SHP77 treated with DMSO at 0.1 percent for 48 hours (cell line): ENCODE measurements around the gene SH3D21.

ENCODE experiments used
- DNase-seq: peaks from one replicate; lab custom pipeline; 2025; lab: John Stamatoyannopoulos, UW

The SH3D21 gene

GRCh38 chr1:36330940-36331339 lies 24.8 kb downstream of the SH3D21 start:
- DNase-seq = no peak

- DNase-seq = no peak
Measured at GRCh38 chr1:36337830-36338229, 31.7 kb downstream of the SH3D21 start.

DNA sequence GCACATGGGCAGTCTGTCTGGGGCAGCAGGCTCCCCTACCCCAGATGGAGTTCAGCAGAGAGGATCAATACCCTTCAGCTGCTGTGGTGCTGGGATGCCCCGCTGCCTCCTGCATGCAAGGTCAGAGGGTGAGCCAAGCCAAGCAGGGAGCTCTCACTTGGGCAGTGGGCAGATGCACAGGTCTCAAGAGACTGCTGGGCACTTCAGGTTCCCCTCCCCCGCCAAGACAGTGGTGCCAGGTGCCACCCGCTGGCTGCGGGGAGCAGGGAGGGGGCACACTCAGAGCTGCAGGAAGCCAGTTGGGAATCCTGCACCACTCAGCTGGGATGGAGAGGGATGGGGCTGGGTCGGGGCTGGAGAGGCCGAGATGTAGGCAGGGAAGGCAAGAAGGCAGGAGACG lies 33.0 kb downstream of the SH3D21 start:
- no peak for DNase-seq

GRCh38 chr1:36339615-36340014 lies 33.4 kb downstream of the SH3D21 start:
- no peak for DNase-seq

DNA sequence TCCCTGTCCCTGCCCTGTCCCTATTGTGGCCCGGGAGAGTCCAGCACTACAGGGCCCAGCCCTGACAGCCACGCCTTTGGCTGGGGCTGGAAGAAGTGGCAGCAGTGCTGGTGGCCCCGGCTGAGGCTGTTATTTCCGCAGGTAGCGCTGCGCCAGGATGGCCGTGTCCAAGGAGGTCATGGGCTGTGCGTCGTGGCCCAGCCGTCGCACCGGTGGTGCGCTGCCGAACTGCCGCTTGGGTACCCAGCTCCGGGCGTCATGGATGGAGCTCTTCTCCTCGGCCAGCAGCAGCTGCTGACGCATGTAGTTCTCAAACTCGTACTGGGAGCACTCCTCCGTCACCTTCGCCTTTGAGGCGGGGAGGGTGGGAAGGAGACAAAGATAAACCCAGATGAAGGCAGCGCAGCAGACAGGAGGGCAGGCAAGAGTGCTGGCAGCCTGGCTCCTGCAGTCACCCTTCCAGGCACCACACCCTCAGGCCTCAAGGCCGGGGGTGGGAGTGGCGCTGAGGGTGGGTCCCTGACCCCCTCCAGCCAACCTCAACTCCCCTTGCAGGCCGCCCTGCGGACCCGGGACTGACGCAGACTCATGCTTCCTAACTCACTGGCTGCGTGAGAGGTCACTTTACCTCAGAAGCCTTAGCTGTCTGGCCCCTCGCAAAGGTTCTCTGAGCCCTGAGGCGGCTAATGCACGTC lies 35.6 kb downstream of the SH3D21 start:
- DNase-seq = no peak

GRCh38 chr1:36342426-36343185 lies 36.4 kb downstream of the SH3D21 start:
- no peak for DNase-seq

- DNase-seq = no peak
Measured at GRCh38 chr1:36343651-36344394, 37.7 kb downstream of the SH3D21 start.

DNA sequence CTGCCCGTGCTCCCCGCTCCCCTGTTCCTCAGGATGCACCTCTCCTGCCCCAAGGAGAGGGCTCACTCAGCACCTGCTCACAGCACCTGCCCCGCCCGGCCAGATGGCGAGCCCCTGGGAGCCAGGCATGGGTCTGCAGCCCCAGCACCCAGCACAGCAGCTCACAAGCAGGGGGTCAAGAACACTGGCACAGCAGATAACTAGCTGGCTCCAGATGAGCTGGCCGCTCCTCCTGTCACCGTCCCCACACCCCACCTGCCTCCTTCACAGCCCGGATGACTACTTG lies 38.2 kb downstream of the SH3D21 start:
- no peak for DNase-seq

GRCh38 chr1:36345353-36345752 lies 39.2 kb downstream of the SH3D21 start:
- no peak for DNase-seq

DNA sequence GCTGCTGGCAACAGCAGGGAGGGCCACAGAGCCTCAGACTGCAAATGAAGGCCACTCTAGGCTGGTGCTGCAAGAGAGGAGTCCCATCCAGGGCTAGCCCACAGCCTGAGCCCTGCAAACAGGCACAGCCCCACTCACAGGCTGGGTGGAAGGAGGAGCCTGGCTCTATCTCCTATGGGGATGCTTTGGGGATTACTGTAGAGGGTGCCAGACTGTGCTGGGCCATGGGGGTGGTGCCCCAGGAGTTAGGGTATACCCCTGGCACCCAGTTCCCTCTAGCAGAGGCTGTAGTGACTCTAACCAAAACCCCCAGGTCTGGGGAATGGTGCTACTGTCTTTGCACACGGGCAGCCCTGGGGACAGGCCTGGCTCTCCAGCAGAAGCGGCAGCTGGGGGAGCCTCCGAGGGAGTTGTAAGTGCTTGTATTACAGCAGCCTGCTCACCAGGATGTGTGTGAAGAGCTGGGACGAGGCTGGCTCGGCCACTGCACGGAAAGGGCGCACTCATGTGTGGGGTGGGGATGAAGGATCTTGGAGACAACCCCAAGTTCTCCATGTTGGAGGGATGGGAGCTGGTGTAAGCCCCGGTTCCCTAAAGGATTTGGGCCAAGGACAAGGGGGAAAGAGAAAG lies 40.7 kb downstream of the SH3D21 start:
- DNase-seq = no peak

DNA sequence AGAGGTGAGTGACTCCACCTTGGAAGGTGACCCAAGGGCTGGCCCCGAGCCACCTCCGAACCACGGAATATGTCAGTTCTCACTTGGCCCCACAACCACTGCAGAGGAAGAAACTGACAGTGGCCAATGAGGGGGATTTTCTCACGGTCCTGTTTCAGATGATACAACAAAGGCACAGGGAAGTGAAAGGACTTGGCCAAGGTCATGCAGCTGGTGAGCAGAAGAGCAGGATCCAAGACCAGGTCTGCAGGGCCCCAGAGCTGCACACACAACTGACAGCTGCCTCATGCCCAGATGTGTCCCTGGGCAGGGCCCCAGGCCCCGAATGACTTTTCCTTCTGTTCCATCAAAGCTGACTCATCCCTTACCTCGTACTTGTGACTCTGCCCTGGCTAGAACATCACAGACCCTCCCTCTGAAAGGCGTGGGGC lies 43.1 kb downstream of the SH3D21 start:
- DNase-seq = no peak

DNA sequence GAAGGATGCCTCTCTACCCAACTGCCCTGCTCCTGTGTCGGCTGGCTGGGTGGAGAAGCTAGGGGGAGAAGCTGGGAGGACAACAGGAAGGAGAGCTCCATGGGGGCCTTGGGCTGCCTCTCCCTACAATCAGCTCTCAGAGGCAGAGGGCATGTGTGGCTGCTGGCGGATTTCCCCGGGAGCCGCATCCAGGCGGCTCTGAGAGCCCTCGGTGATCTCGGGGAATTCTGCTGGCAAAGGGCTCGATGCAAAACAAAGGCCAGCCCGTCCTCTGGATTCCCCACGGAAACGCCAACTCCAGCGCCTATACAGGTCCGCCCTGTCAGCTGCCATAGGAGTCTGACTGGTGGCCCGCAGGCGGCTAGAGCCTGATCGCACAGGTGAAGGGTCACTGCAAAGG lies 43.7 kb downstream of the SH3D21 start:
- no peak for DNase-seq

DNA sequence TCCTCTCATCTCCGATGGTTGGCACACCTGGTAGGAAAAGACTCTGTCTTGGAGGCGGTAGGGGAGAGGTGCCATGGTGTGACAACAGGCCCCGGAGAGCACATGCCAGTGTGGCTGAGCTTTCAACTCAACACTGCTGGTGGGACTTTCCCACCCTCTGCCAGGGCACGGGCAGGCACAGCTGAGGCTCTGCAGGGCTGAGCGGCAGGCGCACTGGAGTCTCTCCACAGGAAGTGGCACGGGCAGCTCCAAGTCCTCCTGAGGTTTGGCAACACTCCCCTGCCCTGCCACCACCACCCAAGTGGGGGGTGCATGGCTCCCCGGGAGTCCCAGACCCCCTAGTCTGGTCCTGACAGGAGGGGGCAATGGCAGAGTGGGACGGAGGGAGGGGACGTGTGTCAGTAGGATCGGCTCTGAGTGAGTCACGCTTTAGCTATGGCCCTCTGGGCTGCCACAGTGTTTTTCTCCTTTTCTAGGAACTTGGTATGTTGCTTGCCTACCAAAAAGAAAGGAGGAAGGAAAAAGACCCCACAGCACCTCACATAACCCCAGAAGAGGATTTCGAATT lies 44.6 kb downstream of the SH3D21 start:
- no peak for DNase-seq

GRCh38 chr1:36351227-36351977 lies 45.2 kb downstream of the SH3D21 start:
- no peak for DNase-seq

DNA sequence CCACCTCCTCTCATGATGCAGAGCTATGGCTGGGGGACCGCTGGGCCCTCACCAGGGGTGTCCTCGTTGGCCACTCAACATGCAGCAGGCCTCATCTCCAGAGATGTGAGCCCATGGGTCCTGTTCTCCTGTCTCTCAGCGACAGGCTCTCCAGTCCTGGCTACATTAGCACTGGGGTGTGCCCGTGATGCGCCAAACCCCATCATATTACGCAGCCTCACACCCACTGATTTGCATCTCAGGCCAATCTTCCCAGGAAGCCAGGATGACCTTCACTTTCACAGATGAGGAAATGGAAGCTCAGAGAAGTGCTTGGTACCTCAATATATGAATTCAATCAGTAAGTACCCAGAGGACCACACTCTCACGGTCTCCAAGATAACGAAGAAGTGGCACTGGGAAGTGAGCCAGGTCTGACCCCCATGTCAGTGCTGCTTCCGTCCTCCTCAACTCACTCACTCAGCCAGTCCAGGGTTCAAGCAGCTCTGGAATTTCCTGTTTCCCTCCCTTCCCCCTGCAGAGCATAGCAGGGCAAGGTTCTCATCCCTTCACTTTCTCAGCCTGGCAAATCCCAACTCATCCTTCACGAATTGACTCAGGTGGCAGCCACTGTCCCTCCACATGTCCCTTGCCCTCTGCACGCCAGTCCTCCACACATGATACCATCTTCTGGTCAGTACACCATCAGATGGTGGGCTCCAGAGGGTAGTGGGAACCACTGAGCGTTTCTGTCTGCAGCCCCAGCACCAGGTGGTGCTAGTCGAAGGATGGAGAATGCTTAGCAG lies 46.1 kb downstream of the SH3D21 start:
- DNase-seq = no peak

- DNase-seq = no peak
Measured at GRCh38 chr1:36352910-36353878, 47.0 kb downstream of the SH3D21 start.

DNA sequence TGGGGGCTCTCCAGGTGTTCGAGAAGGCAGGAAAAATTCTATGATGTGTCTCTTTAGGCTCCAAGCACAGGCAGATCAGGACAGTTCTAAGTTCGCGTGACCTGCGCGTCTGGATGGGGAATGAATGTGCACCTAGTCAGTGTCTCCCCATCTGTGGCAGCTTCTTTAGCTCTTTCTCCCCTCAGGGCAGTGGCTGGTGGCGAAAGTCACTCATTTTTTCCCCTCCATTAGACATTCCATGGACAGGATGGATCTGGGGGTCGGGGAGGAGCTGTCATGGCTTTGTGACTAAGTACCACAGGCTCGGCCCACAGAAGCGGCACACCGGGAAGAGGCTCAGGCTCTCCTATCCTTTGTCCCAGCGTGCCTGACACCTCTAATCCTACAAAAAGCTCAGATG lies 48.3 kb downstream of the SH3D21 start:
- no peak for DNase-seq

GRCh38 chr1:36355811-36356210 lies 49.6 kb downstream of the SH3D21 start:
- DNase-seq = no peak

DNA sequence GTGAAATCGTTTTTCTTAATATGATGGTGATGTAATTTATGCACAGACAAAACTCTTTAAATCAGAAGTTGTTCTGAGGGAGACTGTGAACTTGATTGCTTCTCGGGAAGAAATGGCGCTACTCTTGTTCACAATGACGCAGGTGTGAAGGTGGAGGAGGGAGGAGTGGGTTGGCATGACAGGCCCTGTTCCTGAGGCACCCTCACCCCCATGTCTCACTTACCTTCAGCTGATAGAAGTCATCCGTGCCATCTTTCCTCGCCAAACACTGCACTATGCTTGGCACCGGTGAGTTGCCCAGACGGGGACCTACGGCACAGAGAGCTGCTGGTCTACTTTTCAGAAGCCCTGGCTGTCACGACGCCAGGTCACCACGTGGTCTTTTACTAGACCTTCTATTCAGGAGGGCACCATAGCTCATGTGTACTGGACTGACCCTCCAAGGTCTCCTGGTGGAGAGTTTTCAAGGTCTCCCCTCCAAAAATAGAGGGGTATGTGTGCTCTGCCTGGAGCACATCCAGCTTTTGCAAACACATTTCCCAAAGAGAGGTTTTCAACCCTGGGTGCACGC lies 52.4 kb downstream of the SH3D21 start:
- no peak for DNase-seq
